ENCODE results near the gene TOPAZ1. TPM values are rescaled to one million over a fixed set of nuclear protein-coding genes. Genes with fewer than 3 reads are reported as not detected.
A peak's percentile ranks its signal among the peaks of the same experiment; 100 is the strongest.

The TOPAZ1 gene
- total RNA-seq, 2 experiments from 2014 or later = not detected

GRCh38 chr3:44318891-44319311 is 77.2 kb downstream of the TOPAZ1 start:
- no peaks in the 10 kb centered on the region for H3K9me3 Mint-ChIP-seq
- ChIA-PET CTCF (no interaction called here), POLR2A (no interaction called here)
- intact Hi-C loops (cut with micrococcal nuclease) = no loop called here
- no peak for ATAC-seq
- peaks cover 3% of the 10 kb centered on the region for H3K27me3 Mint-ChIP-seq
- no peaks in the 10 kb centered on the region for H3K4me1 Mint-ChIP-seq (ENCODE audit: low read depth)
- no peak overlapping the region for H3K4me3 Mint-ChIP-seq
- no peak for TF ChIP-seq CTCF (IDR thresholded peaks at IDR 0.05)
- DNase-seq = peak; percentile 5
- H3K36me3 Mint-ChIP-seq (ENCODE audit: low read depth) = no peaks in the 10 kb centered on the region
- H3K27ac Mint-ChIP-seq = no peak overlapping the region

DNA sequence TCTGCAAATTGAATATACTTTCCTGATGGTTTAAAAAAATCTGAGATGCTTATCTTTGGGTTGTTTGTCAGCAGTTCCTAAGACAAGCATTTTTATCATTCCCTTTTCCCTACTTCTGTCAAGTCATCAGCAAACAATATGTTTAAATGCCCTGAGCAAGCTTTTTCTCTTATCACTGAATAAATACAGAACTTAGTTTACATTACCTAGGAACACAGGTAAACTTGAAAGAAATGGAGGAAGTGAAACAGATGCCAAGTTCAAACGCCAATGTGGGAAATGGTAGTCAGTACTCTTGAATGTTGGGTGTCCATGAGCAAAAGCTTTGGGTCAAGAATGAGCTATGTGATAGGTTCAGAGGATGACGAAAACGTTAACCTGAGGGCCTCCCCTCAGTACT is 79.6 kb downstream of the TOPAZ1 start:
- CTCF ChIA-PET = interaction anchor here (0.6 to 1.6 kb wide), 2 partner anchors 10 to 190 kb away, joined by 3 to 4 read pairs; no protein-coding TSS in a partner anchor
- no peak overlapping the region for H3K27ac Mint-ChIP-seq
- no peaks in the 10 kb centered on the region for H3K4me1 Mint-ChIP-seq (ENCODE audit: low read depth)
- TF ChIP-seq CTCF (IDR thresholded peaks at IDR 0.05) = no peak
- peaks cover 5% of the 10 kb centered on the region for H3K27me3 Mint-ChIP-seq
- no peak for DNase-seq
- no peak for ATAC-seq
- intact Hi-C loops (cut with micrococcal nuclease) = loop anchor here (10.0 kb wide), 1 partner anchor 203 kb away; no protein-coding TSS in a partner anchor
- POLR2A ChIA-PET = no interaction called here
- no peaks in the 10 kb centered on the region for H3K36me3 Mint-ChIP-seq (ENCODE audit: low read depth)
- no peak overlapping the region for H3K4me3 Mint-ChIP-seq
- H3K9me3 Mint-ChIP-seq = no peaks in the 10 kb centered on the region

DNA sequence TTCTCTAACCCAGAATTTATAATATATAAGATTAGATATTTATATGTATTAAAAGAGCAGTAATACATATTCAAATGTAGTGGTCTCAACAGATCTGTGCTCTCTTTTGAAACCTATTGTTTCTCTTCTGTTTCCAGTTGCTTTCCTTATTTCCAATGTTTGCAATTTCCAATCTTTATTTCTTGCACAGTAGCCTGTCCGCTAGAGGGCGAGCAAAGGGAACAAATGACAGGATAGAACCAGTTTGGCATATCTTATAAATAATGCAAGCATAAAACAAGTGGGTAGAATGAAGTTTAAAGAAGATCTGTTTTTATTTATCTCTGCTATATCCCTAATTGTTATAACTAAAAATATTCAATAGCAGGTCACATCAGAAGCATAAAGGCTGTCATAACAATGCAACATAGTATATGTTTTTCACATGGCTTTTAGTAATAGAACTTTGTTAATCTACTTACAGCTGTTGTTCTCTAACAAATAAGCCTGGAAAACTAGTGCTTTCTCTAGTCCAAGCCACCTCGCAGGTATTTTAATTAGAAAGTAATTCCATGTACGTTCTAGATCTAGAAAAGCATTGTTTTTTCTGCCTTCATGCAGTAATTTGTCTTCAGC is 81.8 kb downstream of the TOPAZ1 start:
- no peak for ATAC-seq
- peak; percentile 77 for DNase-seq

GRCh38 chr3:44324584-44324983 is 82.9 kb downstream of the TOPAZ1 start:
- Mint-ChIP-seq H3K4me1 (ENCODE audit: low read depth) (no peaks in the 10 kb centered on the region), H3K27ac (no peak overlapping the region), H3K27me3 (peaks cover 8% of the 10 kb centered on the region), H3K36me3 (ENCODE audit: low read depth) (no peaks in the 10 kb centered on the region), H3K9me3 (no peaks in the 10 kb centered on the region), H3K4me3 (no peak overlapping the region)
- DNase-seq = no peak
- intact Hi-C loops (cut with micrococcal nuclease) = loop anchor here (10.0 kb wide), 1 partner anchor 200 kb away; no protein-coding TSS in a partner anchor
- no peak for TF ChIP-seq CTCF (IDR thresholded peaks at IDR 0.05)
- POLR2A ChIA-PET = no interaction called here
- CTCF ChIA-PET = interaction anchor here (0.9 to 1.6 kb wide), 7 partner anchors 11 to 588 kb away, joined by 3 to 11 read pairs (median 4); partner anchors contain the start of gene TCAIM
- no peak for ATAC-seq

More for the DNA sequence above, 81.8 kb downstream of the TOPAZ1 start:
- intact Hi-C loops (cut with micrococcal nuclease) = loop anchor here (10.0 kb wide), 1 partner anchor 201 kb away; no protein-coding TSS in a partner anchor
- no peaks in the 10 kb centered on the region for H3K9me3 Mint-ChIP-seq
- no peak overlapping the region for H3K4me3 Mint-ChIP-seq
- TF ChIP-seq CTCF (IDR thresholded peaks at IDR 0.05) = peak; percentile 82
- ChIA-PET CTCF (interaction anchor here (0.6 to 1.6 kb wide), 14 partner anchors 8 to 589 kb away, joined by 3 to 11 read pairs (median 3); partner anchors contain the start of gene TCAIM), POLR2A (no interaction called here)
- no peaks in the 10 kb centered on the region for H3K4me1 Mint-ChIP-seq (ENCODE audit: low read depth)
- H3K27me3 Mint-ChIP-seq = peaks cover 4% of the 10 kb centered on the region
- H3K27ac Mint-ChIP-seq = no peak overlapping the region
- H3K36me3 Mint-ChIP-seq (ENCODE audit: low read depth) = no peaks in the 10 kb centered on the region

GRCh38 chr3:44326019-44326418 is 84.3 kb downstream of the TOPAZ1 start:
- H3K27me3 Mint-ChIP-seq = peaks cover 7% of the 10 kb centered on the region
- H3K4me1 Mint-ChIP-seq (ENCODE audit: low read depth) = no peaks in the 10 kb centered on the region
- ChIA-PET POLR2A (no interaction called here), CTCF (no interaction called here)
- no peak for TF ChIP-seq CTCF (IDR thresholded peaks at IDR 0.05)
- no peak for ATAC-seq
- H3K36me3 Mint-ChIP-seq (ENCODE audit: low read depth) = no peaks in the 10 kb centered on the region
- H3K27ac Mint-ChIP-seq = no peak overlapping the region
- H3K9me3 Mint-ChIP-seq = no peaks in the 10 kb centered on the region
- intact Hi-C loops (cut with micrococcal nuclease) = loop anchor here (10.0 kb wide), 1 partner anchor 199 kb away; no protein-coding TSS in a partner anchor
- DNase-seq = no peak
- no peak overlapping the region for H3K4me3 Mint-ChIP-seq

Measured in activated CD8-positive, alpha-beta T cell treated with anti-CD3 and anti-CD28 coated beads for 36 hours (primary cell).